NCI-H2227 (cell line): ENCODE results near the gene DEDD2.

Experiments used
- DNase-seq: peaks from one replicate; lab custom pipeline; 2025; ENCODE audit not compliant: unreplicated experiment; lab: John Stamatoyannopoulos, UW

Gene DEDD2

DNA sequence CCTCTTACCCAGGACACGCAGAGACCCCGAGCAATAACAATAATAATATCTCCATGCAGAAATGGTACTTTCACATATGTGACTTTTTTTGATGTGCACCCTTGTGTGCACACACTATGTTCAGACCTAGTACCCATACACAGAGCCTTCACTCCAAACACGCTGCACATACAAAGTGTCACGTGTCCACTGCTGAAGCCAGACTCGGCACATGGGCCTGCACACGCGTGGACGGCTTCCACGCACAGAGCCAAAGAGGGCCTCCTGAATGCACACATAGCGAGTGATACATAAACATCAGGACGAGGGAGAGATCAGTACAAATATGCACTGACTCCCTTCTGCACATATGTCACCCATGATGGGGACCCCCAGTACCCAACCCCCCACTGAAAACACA, 43.3 kb downstream of the DEDD2 start:
- DNase-seq, result no peak

GRCh38 chr19:42173695-42174094, 43.8 kb downstream of the DEDD2 start:
- DNase-seq, result no peak

- DNase-seq, result no peak
Measured at GRCh38 chr19:42172261-42172660, 45.2 kb downstream of the DEDD2 start.

GRCh38 chr19:42170715-42171114, 46.8 kb downstream of the DEDD2 start:
- no peak for DNase-seq

- peak; percentile 79 for DNase-seq
Measured at GRCh38 chr19:42169486-42170413, 47.7 kb downstream of the DEDD2 start.

- DNase-seq, result no peak
Measured at GRCh38 chr19:42168206-42168605, 49.3 kb downstream of the DEDD2 start.

DNA sequence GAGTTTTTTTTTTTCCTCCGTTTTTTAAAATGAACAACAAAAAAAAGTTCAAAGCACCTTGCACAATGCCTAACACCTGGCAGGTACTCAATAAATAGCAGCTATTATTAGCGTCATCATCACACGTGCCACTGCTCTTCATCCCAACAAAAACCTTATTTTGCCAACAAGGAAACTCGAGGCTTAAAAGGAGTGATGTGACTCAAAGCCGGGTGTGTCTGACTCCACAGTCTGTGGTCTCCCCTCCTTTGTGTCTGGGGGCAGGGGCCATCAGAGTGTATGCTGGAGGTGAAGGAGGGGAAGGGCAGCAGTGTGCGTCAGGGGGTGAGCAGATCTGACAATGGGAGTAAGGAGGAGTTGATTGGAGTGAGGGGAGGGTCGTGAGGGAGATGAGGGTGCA, 51.2 kb downstream of the DEDD2 start:
- DNase-seq, result no peak

GRCh38 chr19:42165146-42165545, 52.3 kb downstream of the DEDD2 start:
- DNase-seq, result peak; percentile 71

GRCh38 chr19:42161616-42162263, 55.7 kb downstream of the DEDD2 start:
- no peak for DNase-seq

- DNase-seq, result no peak
Measured at GRCh38 chr19:42159942-42160341, 57.5 kb downstream of the DEDD2 start.

DNA sequence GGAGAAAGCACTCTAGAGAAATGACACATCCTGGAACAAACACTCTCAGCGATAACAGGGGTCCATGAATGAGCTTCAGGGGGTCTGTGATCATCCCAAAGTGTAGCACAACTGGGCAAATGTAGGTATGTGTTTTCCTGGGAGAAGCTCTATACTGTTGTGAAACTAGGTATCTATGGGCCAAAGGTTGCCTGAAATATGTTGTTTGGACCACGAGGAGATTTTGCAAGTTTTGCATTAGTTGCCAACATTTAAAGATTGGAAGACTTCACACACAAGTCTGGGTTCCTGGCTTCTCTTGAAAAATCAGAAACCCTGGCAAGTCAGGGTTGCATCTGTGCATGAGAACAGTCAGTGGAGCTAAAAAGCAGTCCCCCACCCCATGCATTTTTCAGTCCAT, 58.6 kb downstream of the DEDD2 start:
- DNase-seq, result no peak

DNA sequence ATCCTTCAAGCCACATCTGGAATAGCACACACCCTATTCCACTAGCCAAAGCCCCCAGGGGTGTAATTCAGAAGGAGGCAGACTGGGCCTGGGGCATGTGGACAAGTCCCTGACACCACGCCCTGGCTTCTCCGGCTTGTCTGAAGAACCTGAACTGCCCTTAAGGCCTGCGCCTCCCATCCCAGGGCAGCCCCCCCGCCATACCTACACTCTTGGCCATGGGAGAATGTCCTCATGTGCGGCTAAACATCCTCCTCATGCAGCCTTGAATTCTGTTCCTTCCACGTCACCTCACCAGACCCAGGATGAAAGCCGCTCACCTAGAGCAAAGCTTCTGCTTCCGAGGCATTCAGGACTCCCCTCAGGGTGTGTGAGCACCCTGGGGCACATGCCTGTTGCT, 60.9 kb downstream of the DEDD2 start:
- DNase-seq, result no peak

DNA sequence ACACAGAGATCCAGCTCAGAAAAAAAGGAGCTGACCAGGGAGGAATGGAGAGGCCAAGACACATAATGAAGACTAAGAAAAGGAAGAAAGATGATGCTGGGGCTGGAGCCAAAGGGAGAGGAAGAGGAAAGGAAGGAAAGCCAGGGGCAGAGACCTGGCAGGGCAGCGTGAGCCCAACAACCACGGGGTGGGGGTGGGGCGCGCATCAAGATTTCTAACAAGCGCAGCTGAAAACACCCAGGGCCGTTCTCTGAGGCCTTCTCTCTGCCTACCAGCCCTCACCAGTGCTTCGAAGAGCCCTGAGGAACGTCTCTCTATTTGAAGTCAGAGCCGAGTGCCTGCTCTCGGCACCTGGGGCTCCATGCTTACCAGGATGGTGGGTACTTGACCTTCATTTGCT, 61.7 kb downstream of the DEDD2 start:
- DNase-seq, result peak; percentile 75

DNA sequence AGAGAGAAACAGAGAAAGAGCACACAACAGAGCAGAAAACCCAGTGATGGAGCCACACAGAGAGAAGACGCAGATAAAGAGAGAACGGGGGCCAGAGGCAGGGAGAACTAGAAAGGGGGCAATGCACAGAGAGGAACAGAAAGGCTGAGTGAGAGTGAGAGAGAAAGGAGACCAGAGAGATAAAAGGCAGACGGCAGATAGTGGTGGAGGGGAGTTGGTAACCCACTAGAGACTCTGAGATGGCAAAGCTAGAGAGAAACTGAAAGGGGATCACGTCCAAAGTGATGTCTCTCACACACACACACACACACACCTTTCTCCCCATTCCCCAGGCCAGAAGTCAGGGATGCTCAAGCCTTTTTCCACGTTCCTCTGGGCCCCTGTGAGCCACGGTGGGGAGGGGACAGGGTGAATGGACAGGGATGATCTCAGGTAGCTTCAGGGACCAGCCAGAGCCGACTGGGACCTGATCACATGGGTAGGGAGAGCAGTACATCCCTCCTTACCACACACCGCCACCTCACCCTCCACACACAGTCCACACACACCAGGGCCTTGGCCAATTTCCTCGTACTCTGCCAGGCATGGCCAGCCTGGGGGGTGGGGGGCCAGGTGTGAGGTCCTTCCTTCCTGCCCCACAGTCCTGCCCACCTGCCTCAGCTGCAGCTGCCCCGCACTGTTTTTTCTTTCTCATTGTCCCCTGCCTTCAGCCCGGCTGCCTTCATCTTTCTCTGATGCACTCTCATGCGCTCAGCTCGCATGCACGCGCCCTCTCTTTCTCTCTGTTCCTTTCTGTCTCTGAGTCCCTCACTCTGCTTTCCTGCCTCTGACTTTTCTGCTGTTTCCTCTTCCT, 62.8 kb downstream of the DEDD2 start:
- DNase-seq, result peak; percentile 73

DNA sequence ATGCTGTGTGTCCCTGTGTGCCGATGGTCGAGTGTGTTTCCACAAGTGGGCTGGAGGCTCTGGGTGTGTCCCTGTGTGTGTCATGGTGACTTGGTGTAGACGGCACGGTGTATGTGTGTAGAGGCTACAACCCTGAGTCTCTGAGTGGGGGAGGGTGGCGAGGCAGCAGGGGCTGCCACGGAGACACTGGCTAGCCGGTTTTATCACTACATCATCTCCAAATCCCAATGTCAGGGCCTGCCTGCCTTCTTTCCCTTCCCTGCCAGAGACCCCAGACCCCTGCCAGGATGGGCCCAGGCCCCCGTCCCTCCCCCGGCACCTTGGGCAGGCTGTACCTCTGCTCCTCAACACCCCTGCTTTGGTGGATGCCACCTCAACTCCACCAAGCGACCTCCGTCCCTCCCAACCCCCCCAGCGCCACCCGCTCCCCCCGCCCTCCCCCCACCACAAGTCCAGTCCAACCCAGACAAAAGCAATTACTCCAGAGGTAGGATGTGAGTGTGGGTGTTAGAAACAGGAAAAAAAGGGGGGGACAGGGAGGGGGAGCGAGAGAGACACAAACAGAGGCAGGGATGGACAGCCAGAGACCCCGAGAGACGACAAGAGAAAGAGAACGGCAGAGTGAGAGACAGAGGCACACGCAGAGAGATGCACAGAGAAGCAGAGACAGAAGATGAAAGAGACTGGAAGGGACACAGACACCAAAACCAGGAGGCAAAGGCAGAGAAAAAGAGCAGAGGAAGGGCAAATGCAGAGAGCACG, 63.6 kb downstream of the DEDD2 start:
- peak; percentile 89 for DNase-seq

DNA sequence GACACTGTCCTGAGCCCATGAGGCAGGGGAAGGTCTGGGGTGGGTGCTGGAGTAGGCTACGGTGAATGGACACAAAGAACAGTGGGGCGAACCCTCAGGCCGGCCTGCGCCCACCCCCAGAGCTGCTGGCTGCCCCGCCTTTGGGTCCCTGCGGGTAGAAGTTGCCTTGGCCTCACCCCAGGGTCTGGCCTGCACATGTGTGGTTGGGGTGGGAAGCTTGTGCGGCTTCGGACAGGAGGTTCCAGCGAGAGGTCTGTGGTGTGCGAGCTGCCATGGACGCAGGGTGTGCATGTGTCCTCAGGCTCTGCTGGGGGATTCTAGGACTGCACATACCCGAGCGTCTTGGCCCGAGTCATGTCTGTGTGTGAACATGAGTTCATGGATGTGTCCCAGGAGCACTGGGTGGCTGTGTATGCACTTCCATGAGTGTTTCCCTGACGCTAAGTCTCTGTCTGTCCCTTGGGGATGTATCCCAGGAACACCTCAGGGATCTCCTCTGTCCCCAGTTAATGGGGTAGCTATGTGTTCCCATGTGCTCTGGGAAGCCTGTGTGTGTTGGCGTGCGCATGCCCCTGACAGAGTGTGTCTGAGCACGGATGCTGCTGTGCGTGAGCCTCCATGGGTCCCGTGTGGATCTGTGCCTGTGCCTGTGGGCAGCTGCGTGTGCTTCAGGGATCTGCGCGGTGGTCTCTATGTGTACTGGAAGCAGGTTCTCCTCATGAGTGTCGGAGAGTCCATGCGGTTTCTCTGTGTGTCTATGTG, 64.4 kb downstream of the DEDD2 start:
- no peak for DNase-seq

- no peak for DNase-seq
Measured at GRCh38 chr19:42151782-42152684, 65.4 kb downstream of the DEDD2 start.

DNA sequence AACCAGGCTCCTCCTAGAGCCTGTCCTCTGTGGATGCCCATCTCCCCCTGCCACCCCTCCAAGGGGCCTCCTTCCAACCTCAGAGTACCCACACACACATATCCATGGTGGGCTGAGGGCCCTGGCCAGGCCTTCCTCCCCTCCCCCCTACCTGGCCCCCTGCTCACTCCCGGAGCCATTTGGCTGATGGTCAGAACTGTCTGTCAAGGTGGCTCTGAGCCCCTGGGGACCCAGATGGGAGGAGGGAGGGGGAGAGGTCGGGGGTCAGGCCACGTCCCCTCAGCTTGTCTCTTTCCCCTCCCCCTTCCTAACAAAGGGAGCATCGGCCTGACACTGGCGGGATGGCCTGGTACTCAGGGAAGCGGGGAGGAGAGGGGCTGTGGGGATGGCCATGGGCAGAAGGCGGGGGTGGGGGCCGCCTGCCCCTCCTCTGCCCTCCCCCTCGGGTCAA, 66.5 kb downstream of the DEDD2 start:
- DNase-seq, result peak; percentile 74

DNA sequence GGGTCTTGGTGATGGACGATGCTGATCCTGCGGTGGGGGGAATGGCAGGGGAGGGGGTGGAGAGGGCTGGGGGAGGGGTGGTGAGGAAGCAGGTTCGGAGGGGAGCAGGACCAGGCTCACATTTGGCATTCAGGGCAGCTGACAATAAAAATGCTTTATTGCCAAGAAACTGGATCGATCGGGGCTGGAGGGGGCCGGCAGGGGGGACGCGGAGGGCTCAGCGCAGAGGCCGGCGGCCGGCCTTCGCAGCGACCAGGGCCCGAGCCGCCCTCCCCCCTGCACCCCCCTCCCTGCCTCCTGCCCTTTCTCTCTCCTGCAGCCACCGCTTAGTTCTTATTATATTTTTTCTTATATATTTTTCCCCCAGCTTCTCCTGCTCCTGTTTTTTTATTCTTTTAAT, 67.1 kb downstream of the DEDD2 start:
- peak; percentile 87 for DNase-seq
